ENCODE data around the gene TRAPPC11.

TRAPPC11 gene

DNA sequence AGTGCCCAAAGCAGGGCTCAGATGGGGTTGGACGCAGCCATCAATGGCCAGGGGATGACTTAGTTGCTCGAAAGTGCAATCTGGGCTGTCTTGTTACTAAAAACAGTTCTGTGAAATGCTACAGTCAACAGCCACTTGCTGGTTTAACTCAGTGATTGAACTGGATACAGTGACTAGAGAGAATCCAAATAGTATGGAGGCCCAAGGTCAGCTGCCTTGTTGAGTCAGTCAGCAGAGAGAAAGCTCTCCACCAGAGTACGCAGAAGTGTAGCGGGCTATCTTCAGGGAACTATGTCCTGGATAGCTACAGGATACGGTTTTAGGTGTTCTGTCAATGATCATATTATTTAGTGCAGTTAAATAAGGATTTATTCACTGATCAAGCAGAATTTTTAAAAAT lies 68.4 kb downstream of the TRAPPC11 start:
- Histone ChIP-seq H3K36me3 (ENCODE audit: insufficient read depth, low read length) (no peaks in the 10 kb centered on the region), H3K4me1 (ENCODE audit: insufficient read depth, low read length, severe bottlenecking) (peaks cover 9% of the 10 kb centered on the region), H3K9me2 (ENCODE audit: low read depth, low read length) (no peaks in the 10 kb centered on the region), H3K27me3 (ENCODE audit: insufficient read depth, low read length) (no peaks in the 10 kb centered on the region), H3K79me2 (ENCODE audit: insufficient read depth, low read length) (no peaks in the 10 kb centered on the region), H3K27ac (ENCODE audit: low read depth, low read length, poor library complexity, severe bottlenecking) (no peak overlapping the region), H3K9me3 (ENCODE audit: low read length) (peaks cover 8% of the 10 kb centered on the region; the same call in 1 of the 2 replicates), H3K4me2 (ENCODE audit: low read length) (no peak overlapping the region), H4K20me1 (ENCODE audit: insufficient read depth, low read length) (no peaks in the 10 kb centered on the region), H3F3A (ENCODE audit: insufficient read depth, low read length) (peaks cover 8% of the 10 kb centered on the region), H3K4me3 (ENCODE audit: low read depth, low read length, poor library complexity, severe bottlenecking) (no peak overlapping the region), H2AFZ (ENCODE audit: low read length) (no peak overlapping the region), H3K9ac (ENCODE audit: low read length) (no peak overlapping the region)
- TF ChIP-seq EZH2 (IDR thresholded peaks at IDR 0.05; ENCODE audit: borderline replicate concordance, low read length), result no peak
- TF ChIP-seq, protein P1, sequence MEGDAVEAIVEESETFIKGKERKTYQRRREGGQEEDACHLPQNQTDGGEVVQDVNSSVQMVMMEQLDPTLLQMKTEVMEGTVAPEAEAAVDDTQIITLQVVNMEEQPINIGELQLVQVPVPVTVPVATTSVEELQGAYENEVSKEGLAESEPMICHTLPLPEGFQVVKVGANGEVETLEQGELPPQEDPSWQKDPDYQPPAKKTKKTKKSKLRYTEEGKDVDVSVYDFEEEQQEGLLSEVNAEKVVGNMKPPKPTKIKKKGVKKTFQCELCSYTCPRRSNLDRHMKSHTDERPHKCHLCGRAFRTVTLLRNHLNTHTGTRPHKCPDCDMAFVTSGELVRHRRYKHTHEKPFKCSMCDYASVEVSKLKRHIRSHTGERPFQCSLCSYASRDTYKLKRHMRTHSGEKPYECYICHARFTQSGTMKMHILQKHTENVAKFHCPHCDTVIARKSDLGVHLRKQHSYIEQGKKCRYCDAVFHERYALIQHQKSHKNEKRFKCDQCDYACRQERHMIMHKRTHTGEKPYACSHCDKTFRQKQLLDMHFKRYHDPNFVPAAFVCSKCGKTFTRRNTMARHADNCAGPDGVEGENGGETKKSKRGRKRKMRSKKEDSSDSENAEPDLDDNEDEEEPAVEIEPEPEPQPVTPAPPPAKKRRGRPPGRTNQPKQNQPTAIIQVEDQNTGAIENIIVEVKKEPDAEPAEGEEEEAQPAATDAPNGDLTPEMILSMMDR (IDR thresholded peaks at IDR 0.05; ENCODE audit: low read length), result no peak

DNA sequence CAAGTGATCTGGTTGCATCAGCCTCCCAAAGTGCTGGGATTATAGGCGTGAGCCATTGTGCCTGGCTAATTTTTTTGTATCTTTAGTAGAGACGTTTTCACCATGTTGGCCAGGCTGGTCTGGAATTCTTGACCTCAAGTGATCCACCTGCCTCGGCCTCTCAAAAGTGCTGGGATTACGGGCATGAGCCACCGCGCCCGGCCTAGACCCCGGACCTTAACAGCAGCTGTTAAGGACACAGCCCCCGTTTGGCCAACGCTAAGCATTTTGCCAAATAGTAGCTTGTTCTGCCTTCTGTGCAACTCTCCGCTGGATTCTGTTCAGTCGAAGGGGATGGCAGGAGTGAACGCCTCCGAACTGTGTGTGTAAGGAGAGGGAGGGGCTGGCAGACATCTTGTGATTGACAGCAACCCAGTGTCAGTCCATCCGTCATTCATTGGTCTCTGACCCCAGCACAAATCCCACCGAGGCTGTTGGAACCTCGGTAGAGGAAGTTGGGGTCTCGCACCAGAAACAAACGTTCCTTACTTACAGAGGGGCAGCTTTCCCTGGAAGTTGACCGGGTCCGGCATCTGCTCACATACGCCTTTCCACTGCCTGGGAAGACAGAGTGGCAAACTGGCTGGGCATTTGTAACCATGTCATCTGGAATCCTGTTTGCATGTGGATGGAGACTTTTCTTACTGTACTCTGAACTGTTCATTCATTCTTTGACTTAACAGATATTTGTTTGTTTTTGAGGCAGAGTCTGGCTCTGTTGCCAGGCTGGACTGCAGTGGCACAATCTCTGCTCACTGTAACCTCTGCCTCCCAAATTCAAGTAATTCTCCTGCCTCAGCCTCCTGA lies 69.4 kb downstream of the TRAPPC11 start:
- Histone ChIP-seq H3F3A (ENCODE audit: insufficient read depth, low read length) (peaks cover 6% of the 10 kb centered on the region), H3K9me3 (ENCODE audit: low read length) (peaks cover 8% of the 10 kb centered on the region; the same call in 1 of the 2 replicates), H3K27ac (ENCODE audit: low read depth, low read length, poor library complexity, severe bottlenecking) (no peak overlapping the region), H3K4me3 (ENCODE audit: low read depth, low read length, poor library complexity, severe bottlenecking) (no peak overlapping the region), H3K36me3 (ENCODE audit: insufficient read depth, low read length) (no peaks in the 10 kb centered on the region), H2AFZ (ENCODE audit: low read length) (no peak overlapping the region), H3K79me2 (ENCODE audit: insufficient read depth, low read length) (no peaks in the 10 kb centered on the region), H4K20me1 (ENCODE audit: insufficient read depth, low read length) (no peaks in the 10 kb centered on the region), H3K9me2 (ENCODE audit: low read depth, low read length) (no peaks in the 10 kb centered on the region), H3K4me2 (ENCODE audit: low read length) (no peak overlapping the region), H3K9ac (ENCODE audit: low read length) (no peak overlapping the region), H3K27me3 (ENCODE audit: insufficient read depth, low read length) (no peaks in the 10 kb centered on the region), H3K4me1 (ENCODE audit: insufficient read depth, low read length, severe bottlenecking) (peaks cover 6% of the 10 kb centered on the region)
- TF ChIP-seq EZH2 (IDR thresholded peaks at IDR 0.05; ENCODE audit: borderline replicate concordance, low read length), result no peak
- TF ChIP-seq, protein P1 (IDR thresholded peaks at IDR 0.05; ENCODE audit: low read length), result no peak

DNA sequence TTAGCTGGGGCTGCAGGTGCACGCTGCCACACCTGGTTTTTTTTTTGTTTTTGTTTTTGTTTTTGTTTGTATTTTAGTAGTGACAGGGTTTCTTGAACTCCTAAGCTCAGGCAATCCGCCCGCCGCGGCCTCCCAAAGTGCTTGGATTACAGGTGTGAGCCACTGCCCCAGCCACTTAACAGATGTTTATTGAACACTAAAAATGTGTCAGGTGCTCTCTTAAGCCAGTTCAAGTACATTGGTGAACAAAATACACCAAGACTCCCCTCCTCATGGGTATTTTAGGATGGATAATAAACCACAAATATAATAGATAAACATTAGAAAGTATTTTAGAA lies 69.9 kb downstream of the TRAPPC11 start:
- no peaks in the 10 kb centered on the region for H4K20me1 ChIP-seq (ENCODE audit: insufficient read depth, low read length)
- no peak overlapping the region for H3K4me3 ChIP-seq (ENCODE audit: low read depth, low read length, poor library complexity, severe bottlenecking)
- H3K4me1 ChIP-seq (ENCODE audit: insufficient read depth, low read length, severe bottlenecking), result peaks cover under 1% of the 10 kb centered on the region
- no peaks in the 10 kb centered on the region; the same call in 1 of the 2 replicates for H3F3A ChIP-seq (ENCODE audit: insufficient read depth, low read length)
- H3K27me3 ChIP-seq (ENCODE audit: insufficient read depth, low read length), result 0 out of 2 replicates have a peak, but pooled peaks cover 4% of the 10 kb centered on the region
- H3K4me2 ChIP-seq (ENCODE audit: low read length), result no peak overlapping the region
- peaks cover 8% of the 10 kb centered on the region; the same call in 1 of the 2 replicates for H3K9me3 ChIP-seq (ENCODE audit: low read length)
- TF ChIP-seq EZH2 (IDR thresholded peaks at IDR 0.05; ENCODE audit: borderline replicate concordance, low read length), result no peak
- TF ChIP-seq, protein P1 (IDR thresholded peaks at IDR 0.05; ENCODE audit: low read length), result no peak
- H3K79me2 ChIP-seq (ENCODE audit: insufficient read depth, low read length), result no peaks in the 10 kb centered on the region
- no peaks in the 10 kb centered on the region for H3K36me3 ChIP-seq (ENCODE audit: insufficient read depth, low read length)
- H3K27ac ChIP-seq (ENCODE audit: low read depth, low read length, poor library complexity, severe bottlenecking), result no peak overlapping the region
- no peaks in the 10 kb centered on the region for H3K9me2 ChIP-seq (ENCODE audit: low read depth, low read length)
- H3K9ac ChIP-seq (ENCODE audit: low read length), result no peak overlapping the region
- no peak overlapping the region for H2AFZ ChIP-seq (ENCODE audit: low read length)
